GM23338 (cell line): ENCODE data around the gene KRT222. TPM values are rescaled to one million over a fixed set of nuclear protein-coding genes. Genes with fewer than 3 reads are reported as not detected.

Source experiments
- ATAC-seq: fragments of 200-7000 bp; cut with Tn5 transposase; 3 replicates; pipeline ENCODE4 v1.9.1; 2020
- DNase-seq: peaks from one replicate; pipeline ENCODE4 v3.0.0-alpha.2; 2015; ENCODE audit warnings: low spot score
- H2AFZ ChIP-seq: fragments of 200-600 bp; sonication (generic); 2 replicates; pipeline ENCODE4 v1.8.0; 2016; ENCODE audit warnings: antibody characterized with exemption, mild to moderate bottlenecking, moderate library complexity
- H3F3A ChIP-seq: fragments of 200-600 bp; sonication (generic); replicated peaks from 2 replicates; pipeline ENCODE4 v1.8.0; 2017; ENCODE audit warnings: antibody characterized with exemption, mixed run types, low read depth
- H3K27ac ChIP-seq: fragments of 200-600 bp; sonication (generic); 2 replicates; pipeline ENCODE4 v1.6.1; 2016; ENCODE audit warnings: low read depth
- H3K27me3 ChIP-seq: fragments of 200-600 bp; sonication (generic); 2 replicates; pipeline ENCODE4 v1.8.0; 2016; ENCODE audit warnings: mild to moderate bottlenecking, mixed run types, moderate library complexity; ENCODE audit not compliant: insufficient read depth
- H3K36me3 ChIP-seq: fragments of 200-600 bp; sonication (generic); 2 replicates; pipeline ENCODE4 v1.8.0; 2016; ENCODE audit warnings: mild to moderate bottlenecking; ENCODE audit not compliant: insufficient read depth
- H3K4me1 ChIP-seq: fragments of 200-600 bp; sonication (generic); 2 replicates; pipeline ENCODE4 v1.8.0; 2016; ENCODE audit warnings: mild to moderate bottlenecking, moderate library complexity; ENCODE audit not compliant: insufficient read depth
- H3K4me2 ChIP-seq: fragments of 200-600 bp; sonication (generic); 2 replicates; pipeline ENCODE4 v1.7.1; 2017; ENCODE audit warnings: mixed run types
- H3K4me3 ChIP-seq: fragments of 200-600 bp; sonication (generic); 2 replicates; pipeline ENCODE4 v1.6.1; 2016; ENCODE audit warnings: mixed run types
- H3K79me2 ChIP-seq: fragments of 200-600 bp; sonication (generic); replicated peaks from 2 replicates; pipeline ENCODE4 v1.8.0; 2017; ENCODE audit warnings: mild to moderate bottlenecking; ENCODE audit not compliant: insufficient read depth
- H3K9me2 ChIP-seq: fragments of 200-600 bp; sonication (generic); 2 replicates; pipeline ENCODE4 v1.8.0; 2017; ENCODE audit not compliant: insufficient read depth
- H4K20me1 ChIP-seq: fragments of 200-600 bp; sonication (generic); replicated peaks from 2 replicates; pipeline ENCODE4 v1.8.0; 2017; ENCODE audit warnings: mild to moderate bottlenecking; ENCODE audit not compliant: insufficient read depth
- H3K27ac Mint-ChIP-seq: 2 replicates; pipeline ENCODE4 v1.8.0; 2020; ENCODE audit warnings: inconsistent platforms, mild to moderate bottlenecking, moderate library complexity, mixed read lengths
- H3K27me3 Mint-ChIP-seq: 3 replicates; pipeline ENCODE4 v1.8.0; 2022; ENCODE audit warnings: low read depth, mild to moderate bottlenecking, moderate library complexity, mixed read lengths, inconsistent platforms; ENCODE audit not compliant: insufficient read depth, poor library complexity
- H3K36me3 Mint-ChIP-seq: 3 replicates; pipeline ENCODE4 v1.8.0; 2021; ENCODE audit warnings: low read depth, mild to moderate bottlenecking, inconsistent platforms, moderate library complexity, mixed read lengths
- H3K4me1 Mint-ChIP-seq: 3 replicates; pipeline ENCODE4 v1.8.0; 2020; ENCODE audit warnings: mild to moderate bottlenecking, inconsistent platforms, mixed read lengths
- H3K4me3 Mint-ChIP-seq: 3 replicates; pipeline ENCODE4 v1.8.0; 2021; ENCODE audit warnings: moderate library complexity, mild to moderate bottlenecking, inconsistent platforms, mixed read lengths
- H3K9me3 Mint-ChIP-seq: 3 replicates; pipeline ENCODE4 v1.8.0; 2020; ENCODE audit warnings: moderate library complexity, mild to moderate bottlenecking, inconsistent platforms, mixed read lengths
- CREB1 ChIP-seq: fragments of 250-450 bp; sonication (Bioruptor Pico); IDR thresholded peaks from 2 replicates; pipeline ENCODE4 v1.5.0; 2020; ENCODE audit warnings: low read depth, mild to moderate bottlenecking, moderate library complexity
- JUNB ChIP-seq: IDR thresholded peaks from one replicate; pipeline ENCODE4 v1.6.1; 2016; ENCODE audit warnings: antibody characterized with exemption; ENCODE audit not compliant: unreplicated experiment
- NANOG ChIP-seq: IDR thresholded peaks from 2 replicates; pipeline ENCODE4 v1.6.1; 2016; ENCODE audit warnings: antibody characterized with exemption, borderline replicate concordance
- STAT1 ChIP-seq: IDR thresholded peaks from one replicate; pipeline ENCODE4 v1.6.1; 2016; ENCODE audit warnings: antibody characterized with exemption; ENCODE audit not compliant: unreplicated experiment
- ZNF331 ChIP-seq: fragments of 250-450 bp; sonication (Bioruptor Pico); IDR thresholded peaks from 2 replicates; pipeline ENCODE4 v1.5.0; 2020; ENCODE audit warnings: low read depth, mild to moderate bottlenecking, moderate library complexity
- polyA plus RNA-seq: library from polyadenylated mRNA; unstranded; fragments of >200 nt; fragmentation: Nextera tagmentation; extraction: Ambion mirVana; gene quantifications from 2 replicates; pipeline ENCODE4 v1.2.1, GENCODE V29; 2016
- total RNA-seq: library from RNA; depleted of rRNA; stranded (reverse); fragments of >200 nt; shearing (Covaris generic); gene quantifications from 2 replicates; pipeline ENCODE4 v1.2.3, GENCODE V29; 2014
- TF ChIP-seq, protein P1 (sequence below): IDR thresholded peaks from 2 replicates; pipeline ENCODE4 v1.6.1; 2016; ENCODE audit warnings: antibody characterized with exemption
- TF ChIP-seq, protein P2 (sequence below): IDR thresholded peaks from one replicate; pipeline ENCODE4 v1.6.1; 2018; ENCODE audit warnings: antibody characterized with exemption; ENCODE audit not compliant: unreplicated experiment
- TF ChIP-seq, protein P3 (sequence below), 2 experiments: fragments of 200-600 bp in 1 of 2; sonication (generic) in 1 of 2; conservative IDR thresholded peaks; 2 replicates each; pipeline versions ENCODE4 v1.5.1 to v1.6.1; 2016 to 2017; ENCODE audit warnings: antibody characterized with exemption in 2 of 2, low read depth in 2 of 2, mild to moderate bottlenecking in 2 of 2, moderate library complexity in 1 of 2

Gene KRT222
- total and polyA plus RNA-seq, 2 experiments from 2014 or later = not detected

DNA sequence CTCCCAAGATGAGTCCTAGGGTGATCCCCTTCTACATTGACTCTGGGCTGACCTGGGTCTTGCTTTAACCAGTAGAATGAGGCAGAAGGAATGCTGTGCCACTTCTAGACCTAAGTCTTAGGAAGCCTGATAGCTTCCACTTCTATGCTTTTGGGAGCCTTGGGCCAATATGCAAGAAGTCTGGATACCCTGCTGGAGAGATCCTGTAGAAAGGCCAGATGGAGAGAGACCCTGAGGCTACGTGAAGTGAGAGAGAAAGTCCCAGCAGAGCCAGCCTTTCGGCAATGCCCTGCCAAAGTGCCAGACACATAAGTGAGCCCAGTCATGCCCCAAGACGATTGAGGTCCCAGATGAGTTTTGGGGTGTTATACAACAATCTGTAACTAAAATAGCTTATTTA is 1.7 kb downstream of the KRT222 start:
- Histone ChIP-seq H4K20me1 (no peaks in the 10 kb centered on the region), H3K36me3 (no peaks in the 10 kb centered on the region), H3F3A (no peaks in the 10 kb centered on the region), H3K4me1 (no peaks in the 10 kb centered on the region), H3K27ac (no peak overlapping the region), H3K4me3 (no peak overlapping the region), H3K27me3 (no peaks in the 10 kb centered on the region), H3K9me2 (no peaks in the 10 kb centered on the region), H3K4me2 (no peak overlapping the region), H2AFZ (peak overlapping the region; percentile 88), H3K79me2 (no peaks in the 10 kb centered on the region)
- ATAC-seq (peak; percentile 42), DNase-seq (peak; percentile 19)
- no peaks in the 10 kb centered on the region for H3K36me3 Mint-ChIP-seq
- H3K4me1 Mint-ChIP-seq = peaks cover 14% of the 10 kb centered on the region
- peaks cover 2% of the 10 kb centered on the region for H3K27me3 Mint-ChIP-seq
- TF ChIP-seq CREB1 (CRISPR knock-in tag) = no peak
- TF ChIP-seq, protein P1, sequence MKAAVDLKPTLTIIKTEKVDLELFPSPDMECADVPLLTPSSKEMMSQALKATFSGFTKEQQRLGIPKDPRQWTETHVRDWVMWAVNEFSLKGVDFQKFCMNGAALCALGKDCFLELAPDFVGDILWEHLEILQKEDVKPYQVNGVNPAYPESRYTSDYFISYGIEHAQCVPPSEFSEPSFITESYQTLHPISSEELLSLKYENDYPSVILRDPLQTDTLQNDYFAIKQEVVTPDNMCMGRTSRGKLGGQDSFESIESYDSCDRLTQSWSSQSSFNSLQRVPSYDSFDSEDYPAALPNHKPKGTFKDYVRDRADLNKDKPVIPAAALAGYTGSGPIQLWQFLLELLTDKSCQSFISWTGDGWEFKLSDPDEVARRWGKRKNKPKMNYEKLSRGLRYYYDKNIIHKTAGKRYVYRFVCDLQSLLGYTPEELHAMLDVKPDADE = no peak
- TF ChIP-seq NANOG = no peak
- no peak overlapping the region for H3K27ac Mint-ChIP-seq
- no peak overlapping the region for H3K4me3 Mint-ChIP-seq
- no peaks in the 10 kb centered on the region for H3K9me3 Mint-ChIP-seq

DNA sequence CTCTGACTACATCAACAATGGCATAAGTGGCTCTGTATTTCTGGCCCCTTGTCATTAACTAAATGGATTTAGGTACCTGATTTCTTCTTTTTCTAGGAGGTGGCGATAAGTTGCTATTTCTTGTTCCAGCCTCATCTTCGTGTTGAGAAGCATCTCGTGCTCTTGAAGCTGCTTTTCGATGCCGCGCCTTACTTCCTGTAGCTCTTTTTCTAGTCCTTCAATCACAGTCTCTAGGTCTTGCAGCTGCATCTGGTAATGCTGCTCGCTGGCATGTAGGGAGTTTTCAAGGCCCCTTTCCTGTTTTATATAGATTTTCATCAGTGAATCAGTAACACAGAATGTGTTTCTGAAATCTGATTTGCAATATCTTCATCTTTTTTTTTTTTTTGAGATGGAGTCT is 5.1 kb downstream of the KRT222 start:
- no peak overlapping the region for H3K4me3 Mint-ChIP-seq
- Histone ChIP-seq H3K4me2 (no peak overlapping the region), H3K36me3 (no peaks in the 10 kb centered on the region), H3K4me3 (no peak overlapping the region), H3K9me2 (no peaks in the 10 kb centered on the region), H3K27me3 (no peaks in the 10 kb centered on the region), H3K27ac (no peak overlapping the region), H3K4me1 (no peaks in the 10 kb centered on the region), H3F3A (no peaks in the 10 kb centered on the region), H3K79me2 (no peaks in the 10 kb centered on the region), H4K20me1 (no peaks in the 10 kb centered on the region), H2AFZ (0 out of 2 replicates have a peak overlapping the region, but pooled peaks have one; percentile 24)
- TF ChIP-seq STAT1 (no peak), JUNB (no peak), NANOG (no peak), ZNF331 (CRISPR knock-in tag) (no peak)
- TF ChIP-seq, protein P1 = no peak
- TF ChIP-seq, protein P2, sequence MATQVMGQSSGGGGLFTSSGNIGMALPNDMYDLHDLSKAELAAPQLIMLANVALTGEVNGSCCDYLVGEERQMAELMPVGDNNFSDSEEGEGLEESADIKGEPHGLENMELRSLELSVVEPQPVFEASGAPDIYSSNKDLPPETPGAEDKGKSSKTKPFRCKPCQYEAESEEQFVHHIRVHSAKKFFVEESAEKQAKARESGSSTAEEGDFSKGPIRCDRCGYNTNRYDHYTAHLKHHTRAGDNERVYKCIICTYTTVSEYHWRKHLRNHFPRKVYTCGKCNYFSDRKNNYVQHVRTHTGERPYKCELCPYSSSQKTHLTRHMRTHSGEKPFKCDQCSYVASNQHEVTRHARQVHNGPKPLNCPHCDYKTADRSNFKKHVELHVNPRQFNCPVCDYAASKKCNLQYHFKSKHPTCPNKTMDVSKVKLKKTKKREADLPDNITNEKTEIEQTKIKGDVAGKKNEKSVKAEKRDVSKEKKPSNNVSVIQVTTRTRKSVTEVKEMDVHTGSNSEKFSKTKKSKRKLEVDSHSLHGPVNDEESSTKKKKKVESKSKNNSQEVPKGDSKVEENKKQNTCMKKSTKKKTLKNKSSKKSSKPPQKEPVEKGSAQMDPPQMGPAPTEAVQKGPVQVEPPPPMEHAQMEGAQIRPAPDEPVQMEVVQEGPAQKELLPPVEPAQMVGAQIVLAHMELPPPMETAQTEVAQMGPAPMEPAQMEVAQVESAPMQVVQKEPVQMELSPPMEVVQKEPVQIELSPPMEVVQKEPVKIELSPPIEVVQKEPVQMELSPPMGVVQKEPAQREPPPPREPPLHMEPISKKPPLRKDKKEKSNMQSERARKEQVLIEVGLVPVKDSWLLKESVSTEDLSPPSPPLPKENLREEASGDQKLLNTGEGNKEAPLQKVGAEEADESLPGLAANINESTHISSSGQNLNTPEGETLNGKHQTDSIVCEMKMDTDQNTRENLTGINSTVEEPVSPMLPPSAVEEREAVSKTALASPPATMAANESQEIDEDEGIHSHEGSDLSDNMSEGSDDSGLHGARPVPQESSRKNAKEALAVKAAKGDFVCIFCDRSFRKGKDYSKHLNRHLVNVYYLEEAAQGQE = no peak
- TF ChIP-seq, protein P3, sequence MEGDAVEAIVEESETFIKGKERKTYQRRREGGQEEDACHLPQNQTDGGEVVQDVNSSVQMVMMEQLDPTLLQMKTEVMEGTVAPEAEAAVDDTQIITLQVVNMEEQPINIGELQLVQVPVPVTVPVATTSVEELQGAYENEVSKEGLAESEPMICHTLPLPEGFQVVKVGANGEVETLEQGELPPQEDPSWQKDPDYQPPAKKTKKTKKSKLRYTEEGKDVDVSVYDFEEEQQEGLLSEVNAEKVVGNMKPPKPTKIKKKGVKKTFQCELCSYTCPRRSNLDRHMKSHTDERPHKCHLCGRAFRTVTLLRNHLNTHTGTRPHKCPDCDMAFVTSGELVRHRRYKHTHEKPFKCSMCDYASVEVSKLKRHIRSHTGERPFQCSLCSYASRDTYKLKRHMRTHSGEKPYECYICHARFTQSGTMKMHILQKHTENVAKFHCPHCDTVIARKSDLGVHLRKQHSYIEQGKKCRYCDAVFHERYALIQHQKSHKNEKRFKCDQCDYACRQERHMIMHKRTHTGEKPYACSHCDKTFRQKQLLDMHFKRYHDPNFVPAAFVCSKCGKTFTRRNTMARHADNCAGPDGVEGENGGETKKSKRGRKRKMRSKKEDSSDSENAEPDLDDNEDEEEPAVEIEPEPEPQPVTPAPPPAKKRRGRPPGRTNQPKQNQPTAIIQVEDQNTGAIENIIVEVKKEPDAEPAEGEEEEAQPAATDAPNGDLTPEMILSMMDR (conservative IDR thresholded peaks at IDR 0.05; ENCODE audit: low read depth in 2 of 2) = no peak
- no peaks in the 10 kb centered on the region for H3K9me3 Mint-ChIP-seq
- ATAC-seq (no peak), DNase-seq (no peak)
- no peaks in the 10 kb centered on the region for H3K27me3 Mint-ChIP-seq
- H3K36me3 Mint-ChIP-seq = no peaks in the 10 kb centered on the region
- H3K27ac Mint-ChIP-seq = no peak overlapping the region
- peaks cover 6% of the 10 kb centered on the region; the same call in 2 of the 3 replicates for H3K4me1 Mint-ChIP-seq
